ENCODE data around the gene TLE1.

The TLE1 gene

GRCh38 chr9:81550207-81550583, 139.2 kb downstream of the TLE1 start:
- no peak for DNase-seq (ENCODE audit: low read depth in 1 of 2, low spot score in 1 of 2)

DNA sequence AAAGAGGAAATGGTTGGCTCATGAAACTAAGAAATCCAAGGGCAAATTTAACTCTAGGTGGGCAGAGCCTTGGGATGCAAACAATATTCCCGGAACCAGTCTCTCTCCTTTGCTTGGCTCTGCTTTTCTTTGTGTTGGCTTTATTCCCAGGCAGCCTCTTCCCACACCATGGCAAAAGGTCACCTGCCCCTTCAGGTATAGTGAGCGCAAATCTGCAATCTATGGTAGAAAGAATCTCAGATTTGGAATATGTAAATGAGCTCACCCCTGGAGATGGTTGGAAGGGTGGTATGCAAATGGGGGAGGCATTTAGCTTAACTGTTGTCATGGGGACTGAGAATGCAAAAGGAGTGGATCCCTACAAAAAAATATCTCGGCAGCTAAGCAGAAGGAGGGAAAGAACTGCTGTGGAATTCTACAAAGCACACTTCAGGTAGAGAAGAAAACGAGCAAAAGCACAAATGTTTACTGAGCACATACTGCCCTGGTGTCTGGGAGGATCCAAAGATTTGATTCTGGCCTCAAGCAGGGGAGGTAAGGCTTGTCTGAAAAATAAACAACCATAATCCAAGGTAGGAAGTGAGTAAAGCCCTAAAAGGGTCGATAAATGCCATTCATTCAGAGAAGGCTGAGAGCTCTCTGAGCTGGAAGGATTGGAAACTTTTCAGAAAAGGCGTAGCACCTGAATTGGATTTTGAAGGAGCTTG, 139.7 kb downstream of the TLE1 start:
- DNase-seq (ENCODE audit: low read depth in 1 of 2, low spot score in 1 of 2): no peak

GRCh38 chr9:81548911-81549310, 140.4 kb downstream of the TLE1 start:
- no peak for DNase-seq (ENCODE audit: low read depth in 1 of 2, low spot score in 1 of 2)

DNA sequence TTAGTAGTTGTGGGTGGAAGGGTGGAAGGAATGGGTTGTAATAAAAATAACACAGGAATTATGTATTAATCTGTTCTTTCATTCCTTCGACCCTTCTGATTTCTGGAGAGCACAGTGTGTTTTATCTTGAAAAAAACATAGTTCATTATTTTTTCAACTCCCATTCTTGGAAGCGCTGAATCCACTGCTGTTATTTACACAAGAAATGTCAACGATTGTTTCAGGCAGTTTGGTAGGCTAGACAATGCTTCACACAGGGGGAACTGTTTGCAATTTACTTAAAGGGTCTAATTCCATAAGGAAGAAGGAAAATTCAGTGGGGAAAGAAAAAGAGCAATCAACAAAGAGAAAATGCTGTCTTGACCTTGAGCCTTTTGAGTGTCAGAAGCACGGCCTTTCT, 142.9 kb downstream of the TLE1 start:
- no peak for DNase-seq (ENCODE audit: low read depth in 1 of 2, low spot score in 1 of 2)

DNA sequence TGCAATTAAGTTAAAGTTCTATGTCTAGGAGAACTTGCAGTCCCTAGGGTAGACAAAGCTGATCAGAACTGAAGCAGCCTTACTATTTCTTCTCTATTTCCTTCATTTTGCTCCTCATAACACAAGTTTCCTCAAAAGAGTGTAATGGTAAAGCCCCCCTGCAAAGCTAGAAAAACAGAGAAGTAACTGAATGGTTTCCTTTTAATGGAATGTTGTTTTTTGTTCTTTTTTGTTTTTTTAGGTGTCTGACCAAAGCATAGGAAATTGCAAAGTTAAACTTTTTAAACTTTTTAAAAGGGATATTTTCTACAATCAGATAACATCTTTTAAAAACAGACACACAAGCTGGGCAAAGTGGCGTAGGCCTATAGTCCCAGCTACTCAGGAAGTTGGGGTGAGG, 145.7 kb downstream of the TLE1 start:
- no peak for DNase-seq (ENCODE audit: low read depth in 1 of 2, low spot score in 1 of 2)

GRCh38 chr9:81542118-81542889, 147.0 kb downstream of the TLE1 start:
- DNase-seq (ENCODE audit: low read depth in 1 of 2, low spot score in 1 of 2): no peak

DNA sequence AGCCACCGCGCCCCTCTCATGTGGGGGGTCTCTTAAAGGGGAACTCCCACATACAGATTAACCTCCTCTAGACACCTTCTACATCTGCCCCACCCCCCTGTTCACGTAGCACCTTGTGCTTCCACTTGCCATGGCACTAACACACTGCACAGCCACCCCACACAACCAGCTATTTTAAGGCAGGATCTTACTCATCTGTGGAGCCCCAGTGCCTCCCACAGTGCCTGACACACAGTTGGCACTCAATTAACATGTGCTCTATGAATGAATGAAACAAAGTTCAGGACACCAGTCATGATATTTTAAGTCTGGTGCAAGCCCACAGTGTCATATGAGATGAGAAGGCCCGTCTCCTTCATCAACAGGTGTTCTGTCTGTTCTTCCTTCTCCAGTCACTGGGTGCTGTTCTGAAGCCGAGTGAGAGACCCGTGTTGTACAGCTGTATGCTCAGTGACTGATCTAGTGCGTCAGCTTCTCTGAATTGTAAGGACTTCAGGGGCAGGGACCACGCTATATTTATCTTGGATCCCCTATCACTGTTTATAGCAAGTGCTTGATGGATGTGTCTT, 149.1 kb downstream of the TLE1 start:
- DNase-seq (ENCODE audit: low read depth in 1 of 2, low spot score in 1 of 2): no peak

DNA sequence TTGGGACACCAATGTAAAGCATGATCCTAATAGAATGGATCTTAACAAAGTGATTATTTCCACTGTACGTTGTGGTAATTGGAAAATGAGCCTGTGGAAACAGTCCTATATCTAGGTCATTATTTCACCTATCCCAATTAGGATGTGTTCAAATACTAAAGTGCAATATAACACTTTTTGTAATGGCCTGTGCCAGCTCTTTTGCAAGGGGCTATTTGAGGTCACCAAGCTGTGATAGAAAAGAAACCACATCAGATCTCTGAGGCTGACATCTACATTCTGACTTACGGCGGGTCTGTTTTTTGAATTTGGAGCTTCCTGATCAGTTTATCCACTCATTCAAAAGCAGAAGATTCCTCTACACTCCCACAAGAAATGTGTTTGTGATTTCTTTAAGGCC, 150.0 kb downstream of the TLE1 start:
- DNase-seq (ENCODE audit: low read depth in 1 of 2, low spot score in 1 of 2): no peak

DNA sequence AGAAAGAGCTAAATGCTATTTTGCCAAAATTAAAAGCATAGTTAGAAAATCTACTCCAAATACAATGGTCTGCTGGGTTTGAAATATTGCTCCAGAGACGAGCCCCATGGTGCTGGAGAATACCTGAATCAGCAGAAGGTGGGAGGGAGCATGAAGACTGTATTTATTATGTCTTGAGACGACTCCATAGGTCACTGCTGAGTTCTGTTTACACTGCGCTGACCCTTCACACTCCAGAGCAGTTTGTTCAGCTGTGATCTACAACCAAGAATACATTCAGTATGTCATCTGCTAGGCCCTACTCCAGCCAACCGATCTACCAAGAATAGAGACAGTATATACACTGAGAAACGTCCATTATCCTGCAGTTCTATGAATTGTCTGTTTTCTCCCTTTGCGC, 150.5 kb downstream of the TLE1 start:
- DNase-seq (ENCODE audit: low read depth in 1 of 2, low spot score in 1 of 2): no peak

GRCh38 chr9:81537964-81538363, 151.4 kb downstream of the TLE1 start:
- DNase-seq (ENCODE audit: low read depth in 1 of 2, low spot score in 1 of 2): no peak

- no peak for DNase-seq (ENCODE audit: low read depth in 1 of 2, low spot score in 1 of 2)
Observed at GRCh38 chr9:81536242-81537025, 152.9 kb downstream of the TLE1 start.

DNA sequence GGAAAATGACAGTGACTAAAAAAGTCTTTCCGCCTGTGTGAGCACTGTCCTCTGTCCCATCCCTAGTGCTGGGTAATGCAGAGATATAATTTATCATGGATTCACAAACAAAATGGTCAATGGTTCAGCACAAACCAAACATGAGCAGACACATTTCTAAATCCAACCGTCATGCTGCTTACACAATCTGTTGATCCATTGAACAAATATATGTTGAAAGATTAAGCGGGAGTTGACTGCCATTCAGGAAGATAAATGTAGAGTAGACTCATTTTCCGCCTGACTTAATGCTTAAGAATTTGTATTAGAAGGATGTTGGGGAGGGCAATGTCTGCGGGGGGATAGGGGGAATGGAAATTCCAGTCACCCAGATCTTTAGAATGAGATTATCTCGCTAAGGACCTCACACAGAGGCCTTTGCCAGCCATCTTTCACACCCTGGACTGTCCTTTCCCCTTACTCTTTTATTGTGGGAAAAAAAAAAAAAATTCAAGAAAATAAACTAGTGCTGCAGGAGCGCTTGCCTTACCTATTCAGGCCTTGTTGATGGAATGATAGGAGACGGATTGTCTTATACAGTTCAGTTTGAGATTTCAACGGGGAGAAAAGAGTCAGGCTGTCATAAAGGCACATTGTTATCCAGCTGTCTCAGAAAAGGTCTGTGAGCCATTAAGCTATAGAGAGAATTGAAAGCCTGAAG, 153.7 kb downstream of the TLE1 start:
- no peak for DNase-seq (ENCODE audit: low read depth in 1 of 2, low spot score in 1 of 2)

DNA sequence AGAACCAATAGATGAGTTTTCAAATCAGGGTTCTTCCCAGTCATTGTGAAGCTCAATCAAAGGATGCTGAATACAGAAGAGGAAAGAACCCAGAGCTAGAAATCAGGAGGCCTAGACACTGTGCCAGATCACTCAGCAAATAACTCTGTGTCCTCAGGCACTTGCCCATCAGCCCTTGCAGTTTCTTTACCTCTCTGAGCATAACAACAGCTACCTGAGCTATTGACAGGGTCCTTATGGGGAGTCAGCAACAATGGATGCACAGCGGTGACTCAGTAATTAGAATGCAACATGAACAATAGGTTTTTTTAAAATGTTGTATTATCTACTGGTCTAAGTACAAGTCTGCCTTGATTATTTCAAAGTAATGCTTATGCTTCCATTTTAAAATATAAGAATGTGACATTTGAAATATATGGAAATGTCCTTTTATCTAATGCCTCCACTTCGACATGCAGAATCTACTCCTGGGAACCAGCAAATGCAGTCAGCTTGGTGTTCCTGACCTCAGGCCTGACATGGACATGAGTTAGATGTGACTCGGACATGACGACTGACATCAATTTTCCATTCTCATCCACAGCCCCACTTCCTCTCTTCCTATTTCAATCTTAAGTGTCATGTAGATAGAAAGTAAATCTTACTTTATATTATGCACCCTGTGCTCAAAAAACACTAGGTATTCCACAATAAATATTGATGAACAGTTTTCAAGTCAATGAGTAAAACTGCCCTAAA, 155.0 kb downstream of the TLE1 start:
- no peak for DNase-seq (ENCODE audit: low read depth in 1 of 2, low spot score in 1 of 2)

All from activated T-helper 1 cell treated with anti-CD3 and anti-CD28 coated beads, Interleukin-2, amount 50 U/mL, for 16 hours (primary cell).